Gastroesophageal sphincter (tissue), 3 donors: ENCODE measurements around the gene DLG3.

Experiments used
- POLR2A ChIP-seq, 2 donors: fragments of 450-650 bp; IDR thresholded peaks; one replicate each; pipeline ENCODE4 v1.6.1; 2017; ENCODE audit warnings: antibody characterized with exemption in 2 of 2, mild to moderate bottlenecking in 2 of 2, moderate library complexity in 1 of 2
- POLR2AphosphoS5 ChIP-seq: sonication (generic); formaldehyde crosslinking; IDR thresholded peaks from one replicate; pipeline ENCODE4 v1.6.1; 2017; ENCODE audit warnings: antibody characterized with exemption
- TF ChIP-seq, protein P1 (sequence below), 4 experiments: fragments of 200-600 bp in 2 of 4; fragments of 450-650 bp in 2 of 4; sonication (generic) in 1 of 4; IDR thresholded peaks; one replicate each; pipeline ENCODE4 v1.5.1; 2017 to 2019; ENCODE audit warnings: antibody characterized with exemption in 4 of 4, mild to moderate bottlenecking in 2 of 4, moderate library complexity in 2 of 4

- TF ChIP-seq POLR2A (IDR thresholded peaks at IDR 0.05) (no peak), POLR2AphosphoS5 (no peak)
- TF ChIP-seq, protein P1, sequence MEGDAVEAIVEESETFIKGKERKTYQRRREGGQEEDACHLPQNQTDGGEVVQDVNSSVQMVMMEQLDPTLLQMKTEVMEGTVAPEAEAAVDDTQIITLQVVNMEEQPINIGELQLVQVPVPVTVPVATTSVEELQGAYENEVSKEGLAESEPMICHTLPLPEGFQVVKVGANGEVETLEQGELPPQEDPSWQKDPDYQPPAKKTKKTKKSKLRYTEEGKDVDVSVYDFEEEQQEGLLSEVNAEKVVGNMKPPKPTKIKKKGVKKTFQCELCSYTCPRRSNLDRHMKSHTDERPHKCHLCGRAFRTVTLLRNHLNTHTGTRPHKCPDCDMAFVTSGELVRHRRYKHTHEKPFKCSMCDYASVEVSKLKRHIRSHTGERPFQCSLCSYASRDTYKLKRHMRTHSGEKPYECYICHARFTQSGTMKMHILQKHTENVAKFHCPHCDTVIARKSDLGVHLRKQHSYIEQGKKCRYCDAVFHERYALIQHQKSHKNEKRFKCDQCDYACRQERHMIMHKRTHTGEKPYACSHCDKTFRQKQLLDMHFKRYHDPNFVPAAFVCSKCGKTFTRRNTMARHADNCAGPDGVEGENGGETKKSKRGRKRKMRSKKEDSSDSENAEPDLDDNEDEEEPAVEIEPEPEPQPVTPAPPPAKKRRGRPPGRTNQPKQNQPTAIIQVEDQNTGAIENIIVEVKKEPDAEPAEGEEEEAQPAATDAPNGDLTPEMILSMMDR (IDR thresholded peaks at IDR 0.05), result no peak
These were observed 19.4 kb downstream of the DLG3 start for GRCh38 chrX:70464051-70464450.
